Measurements from ENCODE around the gene DEPDC5.
"Not testable (repeated sequence)": the region's sequence is repeated elsewhere in the genome, so short reads cannot be mapped to it uniquely, and the experiment has no call there.

The DEPDC5 gene

DNA sequence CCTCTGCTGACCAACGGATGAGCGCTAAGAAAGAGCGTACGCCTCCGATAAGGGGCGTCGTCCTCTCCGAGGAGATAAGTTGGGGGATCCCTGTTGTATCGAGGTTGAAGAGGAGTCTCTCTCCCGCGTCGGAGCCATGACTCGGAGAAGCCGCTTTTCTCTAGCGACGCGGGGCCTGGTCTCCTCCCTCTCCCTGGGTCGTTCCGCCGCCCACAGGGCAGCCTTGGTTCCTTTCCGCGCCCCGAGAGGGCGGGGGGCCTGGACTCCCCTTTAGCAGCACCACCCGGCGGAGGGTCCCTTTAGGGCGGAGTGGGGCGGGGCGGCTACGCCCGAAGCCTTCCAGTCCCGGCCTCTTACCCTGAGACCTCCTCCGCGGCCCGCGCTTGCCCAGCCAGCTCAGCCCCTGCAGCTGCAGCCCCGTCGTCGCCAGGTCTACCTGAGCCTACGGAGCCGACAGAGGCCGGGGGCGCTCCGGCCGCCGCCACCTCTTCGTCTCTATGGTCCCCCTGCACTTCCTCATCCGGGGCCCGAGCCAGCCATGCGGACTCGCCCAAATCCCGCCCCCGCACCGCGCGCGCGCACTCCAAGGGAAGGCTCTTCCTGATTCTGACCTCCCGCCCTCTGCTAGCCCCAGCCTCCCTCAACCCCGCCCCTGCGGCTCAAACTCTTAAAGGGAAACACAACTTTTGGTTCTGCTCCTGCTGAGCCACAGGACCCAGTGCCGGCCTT is 4.0 kb upstream of the DEPDC5 start, which contains the start of gene PRR14L:
PRR14L (minus strand) TSS at position 497 of the 729 bp plus-strand sequence. CDS start 11,272 bp downstream, outside the sequence.
- peak; percentile 95 for DNase-seq (ENCODE audit: low read depth)

DNA sequence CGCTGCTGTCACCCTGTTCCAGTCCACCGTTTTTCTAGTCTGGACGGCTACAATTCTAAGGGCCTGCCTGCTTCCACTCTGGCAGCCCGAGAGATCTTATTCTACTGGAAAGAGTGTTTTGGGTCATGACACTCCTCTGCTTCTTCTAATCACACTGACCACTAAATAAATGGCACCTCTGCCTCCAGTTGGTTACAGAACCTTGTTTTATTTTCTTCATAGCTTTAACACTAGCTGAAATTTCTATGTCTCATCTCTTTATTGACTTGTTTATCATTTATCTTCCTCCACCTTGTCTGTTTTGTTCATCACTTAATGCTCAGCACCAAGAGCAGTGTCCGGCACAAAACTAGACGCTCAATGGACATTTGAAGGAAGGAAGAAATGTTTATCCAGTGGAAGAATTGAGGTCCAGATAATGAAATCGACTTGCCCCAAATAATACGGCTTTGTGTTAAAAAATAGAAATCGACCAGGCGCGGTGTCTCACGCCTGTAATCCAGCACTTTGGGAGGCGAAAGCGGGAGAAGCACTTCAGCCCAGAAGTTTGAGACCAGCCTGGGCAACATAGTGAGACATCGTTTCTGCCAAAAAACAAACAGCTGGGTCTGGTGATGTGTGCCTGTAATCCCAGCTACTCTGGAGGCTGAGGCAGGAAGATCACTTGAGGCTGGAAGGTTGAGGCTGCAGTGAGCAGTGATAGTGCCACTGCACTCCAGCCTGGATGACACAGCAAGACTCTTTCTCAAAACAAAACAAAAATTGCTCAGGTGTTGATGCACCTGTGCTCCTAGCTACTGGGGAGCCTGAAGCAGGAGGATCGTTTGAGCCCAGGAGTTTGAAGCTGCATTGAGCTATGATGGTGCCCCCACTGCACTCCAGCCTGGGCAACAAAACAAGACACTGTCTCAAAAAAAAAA is 3.2 kb upstream of the DEPDC5 start:
- no peak for DNase-seq (ENCODE audit: low read depth)

DNA sequence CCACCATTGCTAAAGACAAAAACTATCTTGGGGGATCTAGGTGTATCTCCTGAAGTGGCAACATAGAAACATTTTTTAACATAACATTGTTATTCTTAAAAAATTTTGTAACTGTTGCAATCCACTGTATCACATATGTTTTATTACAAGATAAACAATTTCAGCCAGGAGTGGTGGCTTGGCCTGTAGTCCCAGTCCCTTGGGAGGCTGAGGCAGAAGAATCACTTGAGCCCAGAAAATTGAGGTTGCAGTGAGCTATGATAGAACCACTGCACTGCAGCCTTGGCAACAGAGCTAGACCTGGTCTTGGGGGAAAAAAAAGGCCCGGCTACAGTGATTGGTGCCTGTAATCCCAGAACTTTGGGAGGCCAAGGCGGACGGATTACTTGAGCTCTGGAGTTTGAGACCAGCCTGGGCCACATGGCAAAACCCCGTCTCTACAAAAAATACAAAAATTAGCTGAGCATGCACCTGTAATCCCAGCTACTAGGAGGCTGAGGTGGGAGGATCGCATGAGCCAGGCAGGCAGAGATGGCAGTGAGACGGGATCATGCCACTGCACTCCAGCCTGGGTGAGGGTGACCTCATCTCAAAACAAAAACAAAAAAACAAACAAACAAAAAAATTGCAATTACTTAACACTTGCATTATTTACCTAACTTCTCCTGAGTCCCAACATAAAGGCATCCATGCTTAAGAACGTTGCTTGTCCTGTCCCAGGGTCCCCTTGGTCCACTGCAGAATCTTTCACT is 1.5 kb upstream of the DEPDC5 start:
- no peak for DNase-seq (ENCODE audit: low read depth)

DNA sequence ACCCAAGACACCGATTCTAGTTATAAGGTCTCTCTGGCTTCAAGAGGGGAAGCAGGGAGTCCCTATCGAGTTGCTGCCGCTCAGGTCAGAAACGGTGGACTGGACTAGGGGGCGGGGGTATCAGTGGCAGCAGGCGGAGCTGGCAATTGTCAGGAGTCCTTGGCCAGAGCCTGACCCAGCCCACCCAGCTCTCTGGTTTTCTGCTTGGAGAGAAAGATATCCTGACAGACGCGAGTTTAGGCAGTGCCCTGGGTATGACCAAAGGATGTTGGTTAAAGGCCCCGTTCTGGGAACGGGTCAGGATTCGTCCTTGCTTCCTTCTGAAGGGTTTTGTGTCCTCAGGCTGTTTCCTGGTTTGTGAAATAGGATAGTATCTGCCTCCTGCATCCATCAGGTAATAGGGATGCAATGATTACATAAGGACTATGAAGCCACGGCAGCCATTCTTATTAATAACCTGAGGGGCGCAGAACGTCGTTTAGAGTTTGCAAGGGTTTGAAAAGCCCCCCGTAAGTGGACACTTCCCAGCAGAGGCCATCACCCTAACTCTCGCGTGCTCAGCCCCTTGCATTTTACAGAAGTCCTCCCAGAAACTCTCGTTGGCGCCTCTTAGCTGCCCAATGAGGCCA is 700 bp upstream of the DEPDC5 start:
- no peak for DNase-seq (ENCODE audit: low read depth)

DNA sequence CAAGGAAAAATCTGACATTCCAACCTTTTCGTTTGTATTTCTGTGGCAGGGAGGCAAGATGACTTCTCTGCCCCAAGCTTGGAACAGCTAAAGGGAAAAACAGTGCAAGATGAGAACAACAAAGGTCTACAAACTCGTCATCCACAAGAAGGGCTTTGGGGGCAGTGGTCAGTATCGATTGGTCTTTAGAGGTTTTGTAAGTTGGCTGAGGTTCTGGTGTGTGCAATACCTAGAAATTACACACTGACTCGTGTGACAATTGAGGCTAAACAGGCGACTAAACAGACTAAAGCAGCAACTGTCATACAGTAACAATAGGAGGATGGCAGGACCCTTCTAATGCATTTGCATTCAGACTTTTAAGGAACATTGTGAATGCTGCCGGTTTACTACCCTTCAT is 994 bp downstream of the DEPDC5 start:
- DNase-seq (ENCODE audit: low read depth), result no peak

DNA sequence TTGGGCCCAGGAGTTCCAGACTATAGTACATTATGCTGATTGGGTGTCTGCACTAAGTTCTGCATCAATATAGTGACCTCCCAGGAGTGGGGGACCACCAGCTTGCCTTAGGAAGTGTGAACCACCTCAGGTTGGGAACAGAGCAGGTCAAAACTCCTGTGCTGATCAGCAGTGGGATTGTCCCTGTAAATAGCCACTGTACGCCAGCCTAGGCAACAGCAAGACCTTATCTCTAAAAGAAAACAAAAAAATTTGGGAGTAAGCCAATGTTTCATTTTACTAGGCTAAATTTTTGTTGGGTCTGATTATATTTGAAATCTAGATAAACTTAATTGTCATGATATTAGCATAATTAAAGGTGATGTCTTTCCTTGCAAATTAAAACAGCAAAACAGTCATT is 3.4 kb downstream of the DEPDC5 start:
- no peak for DNase-seq (ENCODE audit: low read depth)

DNA sequence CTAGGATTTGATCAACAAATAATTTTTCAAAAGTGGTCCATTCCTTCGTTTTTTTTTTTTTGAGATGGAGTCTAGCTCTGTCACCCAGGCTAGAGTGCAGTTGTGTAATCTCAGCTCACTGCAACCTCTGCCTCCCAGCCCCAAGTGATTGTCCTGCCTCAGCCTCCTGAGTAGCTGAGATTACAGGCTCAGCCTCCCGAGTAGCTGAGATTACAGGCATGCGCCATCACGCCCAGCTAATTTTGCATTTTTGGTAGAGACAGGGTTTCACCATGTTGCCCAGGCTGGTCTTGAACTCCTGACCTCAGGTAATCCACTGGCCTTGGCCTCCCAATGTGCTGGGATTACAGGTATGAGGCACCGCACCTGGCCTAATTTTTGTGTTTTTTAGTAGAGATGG is 5.0 kb downstream of the DEPDC5 start:
- DNase-seq (ENCODE audit: low read depth), result not testable (repeated sequence)

DNA sequence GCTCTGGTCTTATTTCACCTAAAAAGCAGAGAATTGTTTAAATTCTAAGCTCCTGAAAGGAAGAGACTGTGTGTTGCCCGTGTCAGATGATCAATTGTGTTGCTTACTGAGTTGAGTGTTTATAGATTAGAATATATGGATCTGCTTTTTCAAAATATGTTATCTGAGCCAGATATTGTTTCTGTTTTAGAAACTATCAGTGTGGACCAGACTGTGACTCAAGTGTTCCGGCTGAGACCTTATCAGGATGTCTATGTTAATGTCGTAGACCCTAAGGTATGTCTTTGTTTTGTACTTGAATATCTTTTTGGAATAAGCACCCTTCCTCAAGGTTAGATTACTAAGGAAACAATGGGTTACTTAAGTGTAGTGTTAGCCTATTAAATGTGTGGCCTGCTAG is 11.0 kb downstream of the DEPDC5 start:
- no peak for DNase-seq (ENCODE audit: low read depth)

DNA sequence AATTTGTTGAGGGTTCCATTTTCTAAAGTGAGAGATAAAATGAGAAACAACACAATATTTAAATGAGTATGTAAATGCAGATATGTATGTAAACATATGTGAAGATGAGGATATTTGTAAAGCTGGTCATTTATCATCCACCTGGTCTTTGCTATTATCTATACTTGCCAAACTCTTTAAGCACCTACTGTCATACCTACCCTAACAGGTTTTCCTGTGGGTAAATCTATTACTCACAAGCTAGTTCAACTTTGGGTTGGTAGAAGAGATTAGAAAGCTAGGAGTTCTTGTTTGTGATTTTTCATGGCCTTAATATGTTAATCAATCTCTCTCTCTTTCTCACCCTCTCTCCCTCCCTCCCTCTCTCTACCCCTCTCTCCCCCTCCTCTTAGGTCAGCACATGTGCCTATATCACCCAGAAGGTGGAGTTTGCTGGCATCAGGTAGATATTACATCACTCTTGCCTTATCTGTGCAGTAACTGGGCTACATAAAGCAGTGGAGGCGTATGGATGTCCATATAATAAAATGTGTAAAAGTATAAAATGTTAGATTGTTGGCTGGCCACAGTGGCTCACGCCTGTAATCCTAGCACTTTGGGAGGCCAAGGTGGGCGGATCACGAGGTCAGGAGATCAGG is 14.7 kb downstream of the DEPDC5 start:
- no peak for DNase-seq (ENCODE audit: low read depth)

DNA sequence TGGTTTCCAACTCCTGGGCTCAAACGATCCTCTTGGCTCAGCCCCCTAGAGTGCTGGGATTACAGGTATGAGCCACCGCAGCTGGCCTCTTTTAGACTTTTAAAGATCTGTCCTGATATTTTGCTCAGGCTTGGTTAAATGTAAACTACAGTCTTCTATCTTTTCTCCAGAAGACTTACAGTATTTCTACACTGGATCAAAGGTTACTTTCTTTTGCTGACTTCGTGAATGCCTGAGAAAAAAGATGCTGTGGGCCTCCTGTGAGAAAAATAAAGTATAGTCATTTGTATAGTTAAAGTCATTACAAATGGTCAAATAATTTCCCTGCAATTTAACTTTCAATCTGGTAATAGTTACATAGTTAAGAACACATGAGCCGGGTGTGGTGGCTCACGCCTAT is 19.6 kb downstream of the DEPDC5 start:
- DNase-seq (ENCODE audit: low read depth), result no peak

DNA sequence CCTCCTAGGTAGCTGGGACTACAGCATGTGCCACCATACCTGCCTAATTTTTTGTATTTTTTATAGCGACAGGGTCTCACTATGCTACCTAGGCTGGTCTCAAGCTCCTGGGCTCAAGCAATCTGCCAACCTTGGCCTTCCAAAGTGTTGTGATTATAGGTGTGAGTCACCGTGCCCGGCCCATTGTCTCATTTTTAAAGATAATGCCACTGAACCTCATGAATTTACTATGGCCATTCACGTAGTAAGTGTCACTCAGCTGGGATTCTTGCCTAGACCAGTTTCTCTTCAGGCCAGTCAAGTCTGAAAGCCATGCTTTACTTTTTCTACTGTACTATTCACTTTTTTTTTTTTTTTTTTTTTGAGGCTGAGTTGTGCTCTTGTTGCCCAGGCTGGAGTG is 22.4 kb downstream of the DEPDC5 start:
- DNase-seq (ENCODE audit: low read depth), result no peak

DNA sequence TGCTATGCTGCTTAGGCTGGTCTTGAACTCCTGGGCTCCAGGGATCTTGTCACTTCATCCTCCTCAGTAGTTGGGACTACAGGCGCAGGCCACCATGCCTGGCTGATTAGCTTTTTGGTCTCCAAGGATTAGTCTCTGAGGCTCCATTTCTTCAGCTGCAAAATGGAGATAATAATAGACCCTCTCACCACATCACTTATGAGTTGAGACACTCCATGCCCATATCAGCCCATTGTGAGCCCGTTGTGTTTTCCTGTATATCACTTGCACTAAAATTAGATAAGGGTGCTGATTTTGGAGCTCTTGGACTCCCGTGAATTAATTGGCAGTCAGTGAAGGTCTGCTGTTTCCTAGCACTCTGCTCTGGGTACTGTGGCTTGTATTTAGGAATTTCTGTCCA is 36.0 kb downstream of the DEPDC5 start:
- no peak for DNase-seq (ENCODE audit: low read depth)

DNA sequence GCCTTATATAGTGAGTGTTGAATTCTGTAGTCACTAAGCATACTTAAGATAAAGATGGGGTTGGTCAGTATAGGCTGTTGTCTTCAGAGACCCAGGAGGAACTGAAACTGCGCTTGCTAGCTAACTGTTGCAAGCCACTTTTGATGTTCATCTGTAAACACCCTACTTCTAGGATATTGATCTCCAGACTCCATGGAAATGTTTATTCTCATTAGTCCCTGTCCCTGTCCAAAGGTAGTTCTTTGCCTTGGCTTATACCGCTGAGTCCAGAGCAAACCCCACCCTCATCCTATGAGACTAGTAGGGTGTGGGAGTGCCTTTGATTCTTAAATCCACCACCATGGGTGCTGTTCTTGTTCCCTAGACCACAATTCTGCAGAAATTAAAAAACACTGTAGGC is 36.4 kb downstream of the DEPDC5 start:
- DNase-seq (ENCODE audit: low read depth), result no peak

DNA sequence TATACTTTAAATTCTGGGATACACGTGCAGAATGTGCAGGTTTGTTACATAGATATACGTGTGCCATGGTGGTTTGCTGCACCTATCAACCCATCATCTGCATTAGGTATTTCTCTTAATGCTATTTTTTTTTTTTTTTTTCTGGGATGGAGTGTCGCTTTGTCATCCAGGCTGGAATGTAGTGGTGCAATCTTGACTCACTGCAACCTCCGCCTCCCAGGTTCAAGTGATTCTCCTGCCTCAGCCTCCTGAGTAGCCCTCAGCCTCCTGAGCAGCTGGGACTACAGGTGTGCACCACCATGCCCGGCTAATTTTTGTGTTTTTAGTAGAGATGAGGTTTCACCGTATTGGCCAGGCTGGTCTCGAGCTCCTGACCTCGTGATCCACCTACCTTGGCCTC is 45.5 kb downstream of the DEPDC5 start:
- DNase-seq (ENCODE audit: low read depth), result not testable (repeated sequence)

DNA sequence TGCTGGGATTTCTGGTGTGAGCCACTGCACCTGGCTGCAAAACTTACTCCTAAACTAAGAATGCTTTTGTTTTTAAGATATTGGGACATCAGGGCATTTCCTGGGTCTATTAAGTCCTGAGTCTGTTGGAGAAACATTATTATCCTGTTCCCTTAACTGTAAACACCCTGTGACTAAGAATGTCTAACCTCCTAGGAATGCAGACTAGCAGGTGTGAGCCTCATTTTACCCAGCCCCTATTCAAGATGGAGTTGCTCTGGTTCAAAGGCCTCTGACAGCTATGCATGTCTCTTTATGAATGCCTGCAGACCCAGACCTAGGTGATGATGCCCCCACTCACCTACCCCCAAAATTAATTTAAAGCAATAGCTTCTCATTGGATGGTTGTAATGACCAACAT is 46.2 kb downstream of the DEPDC5 start:
- no peak for DNase-seq (ENCODE audit: low read depth)

DNA sequence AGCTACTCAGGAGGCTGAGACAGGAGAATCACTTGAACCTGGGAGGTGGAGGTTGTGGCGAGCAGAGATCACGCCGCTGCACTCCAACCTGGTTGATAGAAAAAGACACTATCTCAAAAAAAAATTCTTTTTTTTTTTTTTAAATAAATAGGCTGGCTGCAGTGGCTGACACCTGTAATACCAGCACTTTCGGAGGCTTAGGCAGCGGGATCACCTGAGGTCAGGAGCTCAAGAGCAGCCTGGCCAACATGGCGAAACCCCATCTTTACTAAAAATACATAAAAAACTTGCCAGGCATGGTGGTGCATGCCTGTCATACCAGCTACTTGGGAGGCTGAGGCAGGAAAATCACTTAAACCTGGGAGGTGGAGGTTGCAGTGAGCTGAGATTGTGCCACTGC is 47.0 kb downstream of the DEPDC5 start:
- not testable (repeated sequence) for DNase-seq (ENCODE audit: low read depth)

DNA sequence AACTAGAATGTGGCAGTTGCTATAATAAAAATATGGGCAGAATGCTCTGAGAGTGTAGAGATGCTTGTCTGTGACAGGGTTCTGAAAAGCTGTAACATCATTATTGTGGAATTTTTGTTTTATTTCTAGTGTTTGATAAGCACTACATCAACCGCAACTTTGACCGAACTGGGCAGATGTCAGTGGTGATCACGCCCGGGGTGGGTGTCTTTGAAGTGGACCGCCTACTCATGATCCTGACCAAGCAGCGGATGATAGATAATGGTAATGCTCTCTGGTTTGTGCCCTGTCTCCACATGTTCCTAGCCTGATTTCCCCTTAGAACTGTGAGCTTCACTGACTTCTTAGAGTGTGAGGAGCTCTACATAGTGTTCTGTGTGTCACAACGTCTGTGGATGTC is 48.8 kb downstream of the DEPDC5 start:
- DNase-seq (ENCODE audit: low read depth), result no peak

DNA sequence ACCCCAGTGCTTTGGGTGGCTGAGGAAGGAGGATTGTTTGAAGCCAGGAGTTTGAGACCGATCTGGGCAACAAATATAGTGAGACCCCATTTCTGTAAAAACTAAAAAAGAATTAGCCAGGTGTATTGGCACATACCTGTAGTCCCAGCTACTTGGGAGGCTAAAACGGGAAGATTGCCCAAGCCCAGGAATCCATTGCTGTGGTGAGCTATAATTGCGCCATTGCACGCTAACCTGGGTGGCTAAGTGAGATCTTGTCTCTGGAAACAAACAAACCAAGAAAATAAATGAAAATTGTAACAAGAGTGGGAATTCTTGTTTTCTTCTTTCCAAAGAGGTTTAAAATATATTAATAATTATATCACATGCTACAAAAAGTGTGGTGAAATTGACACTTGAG is 52.9 kb downstream of the DEPDC5 start:
- DNase-seq (ENCODE audit: low read depth), result no peak

DNA sequence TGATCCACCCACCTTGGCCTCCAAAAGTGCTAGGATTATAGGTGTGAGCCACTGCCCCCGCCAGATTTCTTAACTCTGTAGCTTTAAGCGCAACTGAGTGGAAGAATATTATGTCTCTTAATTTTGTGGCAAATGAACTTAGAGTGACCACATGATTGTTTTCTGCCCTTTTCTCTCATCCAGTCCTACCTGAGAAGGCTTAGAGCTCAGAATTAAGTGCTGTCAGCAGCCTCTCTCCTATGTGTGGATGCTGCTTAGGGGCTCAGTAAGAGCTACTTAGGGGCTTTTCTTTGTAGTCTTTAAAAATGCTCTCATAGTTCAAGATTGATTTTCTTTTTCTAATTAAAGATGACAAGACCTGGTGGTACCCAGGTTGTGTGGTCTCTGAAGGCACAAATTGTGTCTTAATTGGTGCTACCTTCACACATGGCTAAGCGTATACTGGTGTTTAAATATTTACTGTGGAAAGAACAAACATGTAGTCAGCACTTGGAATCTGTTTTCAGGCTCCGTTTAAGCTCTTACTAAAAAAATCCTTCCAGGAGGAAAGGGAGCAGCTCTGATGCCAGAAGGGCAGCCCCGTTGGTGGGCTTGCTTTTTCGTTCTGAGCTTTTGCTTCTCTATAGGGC is 59.3 kb downstream of the DEPDC5 start:
- DNase-seq (ENCODE audit: low read depth), result no peak

DNA sequence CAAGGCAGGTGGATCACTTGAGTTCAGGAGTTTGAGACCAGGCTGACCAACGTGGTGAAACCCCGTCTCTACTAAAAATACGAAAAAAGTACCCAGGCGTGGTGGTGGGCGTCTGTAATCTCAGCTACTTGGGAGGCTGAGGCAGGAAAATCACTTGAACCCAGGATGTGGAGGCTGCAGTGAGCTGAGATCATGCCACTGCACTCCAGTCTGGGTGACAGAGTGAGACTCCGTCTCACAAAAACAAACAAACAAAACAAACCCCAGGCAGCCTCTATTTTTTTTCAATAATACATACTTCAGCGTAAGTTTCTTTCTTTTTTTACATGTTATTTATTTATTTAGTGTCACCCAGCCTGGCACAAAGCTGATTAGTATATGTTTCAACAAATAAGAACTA is 60.1 kb downstream of the DEPDC5 start:
- not testable (repeated sequence) for DNase-seq (ENCODE audit: low read depth)

DNA sequence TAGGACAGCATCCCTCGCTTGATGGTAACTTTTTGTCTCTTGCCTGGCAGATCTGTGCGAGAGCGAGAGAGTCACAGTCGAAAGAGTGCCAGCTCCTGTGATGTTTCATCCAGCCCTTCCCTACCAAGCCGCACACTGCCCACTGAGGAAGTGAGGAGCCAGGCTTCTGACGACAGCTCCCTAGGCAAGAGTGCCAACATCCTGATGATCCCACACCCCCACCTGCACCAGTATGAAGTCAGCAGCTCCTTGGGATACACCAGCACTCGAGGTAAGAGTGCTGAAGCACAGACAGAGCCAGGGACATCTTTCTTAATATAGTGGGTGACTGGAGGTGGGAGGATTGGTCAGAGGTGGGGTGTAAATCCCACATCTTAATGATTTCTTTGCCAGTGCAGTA is 61.1 kb downstream of the DEPDC5 start:
- DNase-seq (ENCODE audit: low read depth), result no peak

Measured in T follicular helper cell (primary cell).